Esophagus mucosa (tissue), 1 donor: Measurements from ENCODE around the gene GPR15. TPM values are rescaled to one million over a fixed set of nuclear protein-coding genes. Genes with fewer than 3 reads are reported as not detected.

ENCODE experiments used
- total RNA-seq: library from RNA; stranded (reverse); gene quantifications from one replicate; pipeline ENCODE4 v1.2.4, GENCODE V29; 2023
- donor health status: DM: yes; HTN: yes; CAD: no.

GPR15 gene
- total RNA-seq, 1 donor from 2014 or later: 0.32 TPM

Other genes with a start within 250 kb of the GPR15 start
- not detected for gene OR5H2, start 249.5 kb upstream of the GPR15 start, total RNA-seq
- gene OR5K4, start 178.1 kb upstream of the GPR15 start, total RNA-seq: not detected
- gene OR5K3, start 141.3 kb upstream of the GPR15 start, total RNA-seq: not detected
- gene OR5K1, start 68.8 kb upstream of the GPR15 start, total RNA-seq: not detected
- not detected for gene OR5K2, start 34.3 kb upstream of the GPR15 start, total RNA-seq
- gene CLDND1, start 9.1 kb upstream of the GPR15 start, total RNA-seq: 81.6 TPM
- 15.4 TPM for gene CPOX, start 61.6 kb downstream of the GPR15 start, total RNA-seq
- 1.1 TPM for gene ST3GAL6, start 231.4 kb downstream of the GPR15 start, total RNA-seq